Adipose tissue (tissue), 3 donors: ENCODE measurements around the gene ATP4A. TPM values are rescaled to one million over a fixed set of nuclear protein-coding genes. Genes with fewer than 3 reads are reported as not detected.

ENCODE experiments used
- H3K27ac ChIP-seq: one replicate; pipeline ENCODE4 v1.5.1; 2013; ENCODE audit warnings: low read depth, low read length
- WGBS, 3 donors: extraction: QIAGEN DNeasy Blood & Tissue Kit; methylation state at CpG; one replicate each; pipeline ENCODE4 v1.1.7; 2013; 5-methylcytosine and 5-hydroxymethylcytosine counted together
- polyA plus RNA-seq, 3 donors: library from polyadenylated mRNA; stranded (reverse); fragments of 200-250 nt; gene quantifications; one replicate each; pipeline ENCODE4 v1.2.3, GENCODE V29; 2013
- donor health status: healthy with polysubstance abuse.
- donor health status: Bipolar disorder and iron deficiency.
- donor health status: healthy.

The ATP4A gene
- polyA plus RNA-seq, 3 donors: 1.2 to 74.4 (median 2.9) TPM

DNA sequence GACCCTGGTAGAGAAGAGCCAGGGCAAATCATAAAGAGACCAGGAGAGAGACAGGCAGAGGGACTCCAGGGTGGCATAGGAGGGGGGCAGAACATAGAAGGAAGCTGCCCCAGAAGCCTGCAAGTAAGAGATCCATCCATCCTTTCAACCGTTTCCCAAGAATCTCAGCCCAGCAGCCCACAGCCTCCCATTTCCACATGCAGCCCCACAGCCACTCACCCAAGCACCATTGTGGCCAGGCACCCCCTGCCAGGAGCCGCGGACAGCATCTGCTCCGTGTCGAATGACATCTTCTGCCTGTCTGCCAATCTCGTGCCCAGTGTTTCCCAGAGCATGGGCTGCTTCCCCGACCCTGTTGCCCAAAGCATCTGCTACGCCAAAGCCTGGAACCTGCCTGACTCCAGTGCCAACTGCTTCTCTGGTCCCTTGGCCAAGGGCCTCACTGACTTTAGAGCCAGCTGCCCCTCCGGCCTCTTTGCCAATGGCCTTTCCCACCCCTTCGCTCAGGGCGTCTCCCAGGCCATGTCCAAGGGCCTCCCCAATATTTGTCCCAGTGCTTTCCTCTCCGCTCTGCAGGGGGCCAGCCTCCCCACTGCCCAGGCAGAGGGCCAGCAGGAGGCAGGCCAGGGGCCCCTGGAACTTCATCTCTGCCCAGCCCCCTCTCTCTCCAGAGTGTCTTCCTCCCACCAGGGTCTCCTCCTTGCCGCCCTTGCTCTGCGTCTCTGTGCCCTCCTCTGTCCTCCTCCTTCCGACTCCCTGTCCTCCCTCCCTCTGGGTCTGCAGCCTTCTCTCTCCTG lies 50.4 kb downstream of the ATP4A start:
- H3K27ac ChIP-seq: no peak overlapping the region
- WGBS, 3 donors: 76 to 90% (median 83%) methylated on average over 15 of the region's 15 CpGs

DNA sequence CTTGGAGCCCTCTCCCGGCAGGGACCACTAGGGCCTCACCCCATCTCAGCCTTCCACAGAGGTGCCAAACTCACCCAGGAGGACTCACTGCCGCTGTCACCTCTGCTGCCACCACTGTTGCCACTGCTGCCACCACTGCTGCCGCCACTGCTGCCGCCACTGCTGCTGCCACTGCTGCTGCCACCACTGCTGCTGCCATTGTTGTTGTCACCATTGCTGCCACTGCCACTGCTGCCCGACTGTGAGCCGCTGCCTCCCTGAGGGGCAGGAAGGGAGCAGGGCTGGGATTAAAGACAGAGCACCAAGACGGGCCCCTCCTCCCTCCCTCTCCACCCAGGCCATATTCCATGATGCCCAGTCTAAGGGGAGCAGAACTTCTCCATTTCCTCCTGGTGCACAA lies 52.1 kb downstream of the ATP4A start:
- 69 to 90% (median 72%) methylated on average over 7 of the region's 7 CpGs for WGBS, 3 donors
- no peak overlapping the region for H3K27ac ChIP-seq

DNA sequence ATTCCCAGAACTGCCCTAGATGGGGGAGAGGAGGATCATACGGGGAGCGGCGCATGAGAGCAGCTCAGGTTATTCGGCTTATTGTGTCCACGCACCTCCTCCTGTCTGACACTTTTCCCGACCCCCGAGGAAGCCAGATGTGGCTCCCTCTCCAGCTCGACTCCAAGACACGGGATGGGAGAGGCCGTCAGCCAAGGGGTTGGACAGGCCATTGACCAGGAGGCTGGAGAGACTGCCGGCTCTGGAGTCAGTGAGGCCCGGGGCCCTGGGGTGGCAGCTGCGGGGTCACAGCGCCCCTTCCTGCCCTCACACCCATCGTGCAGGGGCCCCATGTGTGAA lies 52.9 kb downstream of the ATP4A start:
- no peak overlapping the region for H3K27ac ChIP-seq
- WGBS, 3 donors: 6 to 10% (median 10%) methylated on average over 15 of the region's 15 CpGs

DNA sequence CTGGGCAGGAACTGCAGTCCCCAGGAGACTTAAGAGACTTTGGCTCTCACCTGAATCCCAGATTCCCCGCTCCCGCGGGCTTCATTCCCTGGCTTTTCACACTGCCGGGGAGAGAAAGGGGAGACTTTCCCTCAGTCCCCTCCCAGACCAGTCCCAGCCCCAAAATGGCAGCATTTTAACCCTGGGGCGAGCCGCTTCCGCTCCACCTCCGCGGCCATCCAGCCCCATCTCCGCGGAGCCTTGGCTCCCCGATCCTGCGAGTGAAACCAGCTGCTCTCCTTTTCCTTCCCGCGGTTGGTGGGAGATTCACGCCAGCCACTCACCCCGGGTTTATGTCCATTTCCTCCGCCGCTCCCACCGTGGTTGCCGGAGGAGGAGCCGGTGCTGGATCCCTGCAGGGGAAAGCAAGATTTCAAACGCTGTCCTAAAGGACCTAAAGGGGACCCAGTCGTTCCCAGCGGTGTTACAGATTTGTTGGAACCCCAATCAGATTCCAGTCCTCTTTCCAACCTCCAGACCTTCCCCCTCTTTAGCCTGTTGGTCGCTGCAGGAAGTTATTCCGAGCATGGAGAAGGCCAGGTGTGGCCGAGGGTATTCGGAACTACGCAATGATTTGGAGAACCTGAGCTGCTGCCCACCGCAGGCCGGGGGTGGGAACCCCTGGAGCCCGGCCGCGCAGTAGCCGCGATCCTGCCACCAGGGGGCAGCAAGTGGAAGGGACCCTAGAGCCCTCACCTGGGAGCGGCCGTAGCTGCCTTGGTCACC lies 53.4 kb downstream of the ATP4A start:
- WGBS, 3 donors: 0 to 1% (median 0%) methylated on average over 35 to 39 of the region's 39 CpGs
- H3K27ac ChIP-seq: no peak overlapping the region

DNA sequence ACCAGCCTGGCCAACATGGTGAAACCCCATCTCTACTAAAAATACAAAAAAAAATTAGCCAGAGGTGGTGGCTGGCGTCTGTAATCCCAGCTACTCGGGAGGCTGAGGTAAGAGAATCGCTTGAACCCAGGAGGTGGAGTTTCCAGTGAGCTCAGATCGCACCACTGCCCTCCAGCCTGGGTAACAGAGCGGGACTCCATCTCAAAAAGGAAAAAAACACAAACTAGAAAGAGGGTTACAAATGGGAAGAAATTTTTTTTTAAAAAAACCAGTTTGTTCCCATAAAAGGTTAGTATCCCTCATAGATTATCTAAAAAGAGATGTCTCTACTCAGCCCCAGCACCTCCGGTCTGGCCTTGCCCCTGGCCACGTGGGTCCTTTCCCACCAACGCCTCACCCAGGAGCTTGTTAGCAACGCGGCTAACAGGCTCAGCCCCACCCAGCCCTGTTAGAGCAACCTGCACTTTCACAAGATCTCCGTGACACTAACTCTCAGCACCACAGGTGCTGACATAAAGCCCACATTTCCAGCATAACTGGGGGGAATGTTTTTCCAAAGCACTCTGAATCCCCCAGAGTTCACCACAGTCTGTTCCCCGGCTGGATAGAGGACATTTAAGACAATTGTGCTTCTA lies 54.3 kb downstream of the ATP4A start:
- 15 to 30% (median 27%) methylated on average over 12 of the region's 12 CpGs for WGBS, 3 donors
- H3K27ac ChIP-seq: no peak overlapping the region

DNA sequence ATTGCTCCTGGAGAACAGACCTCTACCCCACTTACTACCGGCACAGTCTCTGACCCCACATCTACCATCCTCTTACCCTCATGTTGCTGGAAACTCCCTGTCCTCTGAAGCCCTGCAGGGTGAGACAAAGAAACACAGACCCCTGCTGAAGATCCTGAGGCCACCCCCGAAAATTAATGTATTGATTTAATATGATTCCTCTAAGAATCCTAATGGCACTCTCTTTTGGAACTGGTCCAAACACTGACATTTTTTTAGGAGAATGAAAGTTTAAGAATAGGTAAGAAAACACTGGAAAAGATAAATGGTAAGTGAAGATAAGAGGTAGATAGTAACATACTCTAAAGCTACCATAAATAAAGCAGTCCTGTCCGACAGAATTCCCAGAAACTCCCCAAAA lies 55.3 kb downstream of the ATP4A start:
- 88 to 90% (median 88%) methylated on average over 3 of the region's 3 CpGs for WGBS, 3 donors
- H3K27ac ChIP-seq: no peak overlapping the region

DNA sequence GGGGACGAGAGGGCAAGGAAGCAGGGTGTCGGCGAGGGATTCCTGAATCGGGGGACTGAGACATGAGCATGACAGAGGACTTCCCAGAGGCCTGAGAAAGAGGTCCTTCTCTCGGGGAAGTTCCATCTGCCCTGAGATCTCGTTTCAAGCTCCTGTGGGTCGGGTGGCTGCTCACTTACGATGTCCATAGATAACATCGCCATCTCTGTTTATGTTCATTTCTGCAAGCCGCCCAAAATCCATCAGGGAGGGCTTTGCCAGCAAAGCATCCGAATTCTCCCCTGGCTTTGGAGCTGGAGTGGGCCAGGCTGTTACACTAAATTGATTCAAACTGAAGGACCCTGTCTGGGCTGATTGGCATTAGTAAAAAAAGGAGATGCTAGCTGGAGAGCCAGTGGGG lies 55.9 kb downstream of the ATP4A start:
- H3K27ac ChIP-seq: no peak overlapping the region
- WGBS, 3 donors: 80 to 83% (median 83%) methylated on average over 11 of the region's 11 CpGs

DNA sequence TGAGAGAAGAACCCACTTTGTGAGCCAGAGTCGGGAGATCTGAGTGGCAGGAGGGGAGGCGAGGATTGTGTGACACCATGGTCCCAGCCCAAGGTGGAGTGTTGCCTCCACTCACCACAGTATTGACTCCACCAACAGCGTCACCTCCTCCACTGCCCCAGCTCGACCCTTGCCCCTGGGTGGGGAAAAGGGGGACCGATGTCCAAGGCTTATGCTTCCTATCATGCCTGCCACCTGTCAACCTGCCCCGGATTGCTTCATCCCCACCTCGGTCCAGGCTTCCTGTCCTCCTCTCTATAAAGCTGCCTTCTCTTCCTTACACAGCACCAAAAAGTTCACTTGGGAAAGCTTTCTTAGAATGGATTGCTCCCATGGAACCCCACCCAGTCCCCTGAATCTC lies 57.4 kb downstream of the ATP4A start:
- H3K27ac ChIP-seq: no peak overlapping the region
- WGBS, 3 donors: 73 to 88% (median 84%) methylated on average over 6 to 7 of the region's 7 CpGs

DNA sequence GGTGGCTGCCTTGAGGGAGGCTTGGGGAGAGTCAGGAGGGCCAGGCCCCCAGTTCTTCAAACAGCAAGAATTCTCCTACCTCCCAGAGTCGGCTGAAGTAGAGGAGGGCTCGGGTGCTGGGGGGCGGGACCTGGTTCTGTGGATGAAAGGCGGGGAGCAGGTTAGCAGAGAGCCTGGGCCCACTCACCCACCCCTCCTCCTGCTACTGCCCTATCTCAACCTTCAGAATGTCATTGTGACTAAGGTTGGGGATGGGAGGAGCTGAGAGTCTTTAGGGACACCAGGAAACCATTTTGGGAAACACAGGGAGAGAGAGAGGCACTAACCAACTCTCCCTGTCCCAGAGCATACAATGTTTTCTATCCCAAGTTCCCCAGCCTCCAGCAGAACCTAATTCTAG lies 60.7 kb downstream of the ATP4A start:
- H3K27ac ChIP-seq: no peak overlapping the region
- 86 to 91% (median 89%) methylated on average over 4 of the region's 4 CpGs for WGBS, 3 donors

DNA sequence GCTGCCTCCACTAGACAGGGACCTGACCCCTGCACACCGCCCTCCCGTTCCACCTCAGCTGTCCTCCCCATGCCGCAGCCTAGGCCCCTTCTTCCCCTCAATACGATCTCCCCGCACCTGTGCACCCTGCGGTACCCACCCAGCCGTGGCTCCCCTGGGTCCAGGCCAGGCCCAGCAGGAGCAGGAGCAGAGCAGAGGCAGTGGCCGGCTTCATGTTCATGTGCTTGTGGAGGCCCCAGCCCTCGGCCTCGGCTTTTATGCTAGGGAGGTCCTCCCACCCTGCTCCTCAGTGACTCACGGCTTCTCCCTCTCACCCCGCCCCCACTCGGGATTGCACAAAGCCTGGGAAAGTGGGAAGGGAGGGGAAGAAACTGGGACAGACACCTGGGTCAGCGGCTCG lies 61.8 kb downstream of the ATP4A start:
- H3K27ac ChIP-seq: no peak overlapping the region
- 77 to 88% (median 78%) methylated on average over 11 to 15 of the region's 15 CpGs for WGBS, 3 donors

DNA sequence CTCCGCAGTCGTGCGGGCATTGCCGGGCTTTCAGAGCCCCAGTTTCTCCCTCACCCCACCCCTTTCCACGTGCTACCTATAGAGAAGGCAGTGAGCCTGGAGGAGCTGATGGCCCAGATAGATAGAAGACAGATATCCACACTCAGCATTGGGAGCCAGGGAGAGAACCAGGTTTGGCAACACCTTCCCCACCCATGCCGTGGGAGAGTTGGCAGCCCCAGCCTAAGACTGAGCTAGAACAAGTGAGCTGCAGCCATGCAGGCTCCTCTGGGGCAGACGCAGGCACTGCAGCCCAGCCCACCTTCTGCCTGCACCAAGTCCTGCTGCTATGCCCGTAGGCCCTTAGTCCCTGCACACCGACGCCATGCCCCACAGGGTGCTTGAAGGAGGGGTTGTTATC lies 62.8 kb downstream of the ATP4A start:
- 89 to 92% (median 91%) methylated on average over 10 of the region's 10 CpGs for WGBS, 3 donors
- no peak overlapping the region for H3K27ac ChIP-seq

Other genes with a start within 250 kb of the ATP4A start
- 1 to 10 TPM in 1 of 3 donors, under 1 TPM in 2; 0.67 to 2.1 (median 0.88) TPM for gene CD22, start 234.5 kb downstream of the ATP4A start, polyA plus RNA-seq
- gene FFAR1, start 215.8 kb downstream of the ATP4A start, polyA plus RNA-seq: 1 to 10 TPM in 1 of 3 donors, not detected in 2; 2.2 TPM
- gene FFAR3, start 205.2 kb downstream of the ATP4A start, polyA plus RNA-seq: 1 to 10 TPM in 2 of 3 donors, under 1 TPM in 1; 0.46 to 1.8 (median 1.8) TPM
- under 1 TPM in 2 of 3 donors, not detected in 1; 0.06 to 0.90 TPM for gene GPR42, start 192.6 kb downstream of the ATP4A start, polyA plus RNA-seq
- 1 to 10 TPM in 2 of 3 donors, under 1 TPM in 1; 0.24 to 4.6 (median 4.0) TPM for gene FFAR2, start 115.4 kb downstream of the ATP4A start, polyA plus RNA-seq
- under 1 TPM in 2 of 3 donors, not detected in 1; 0.21 to 0.42 TPM for gene KRTDAP, start 73.2 kb downstream of the ATP4A start, polyA plus RNA-seq
- gene DMKN, start 50.0 kb downstream of the ATP4A start, polyA plus RNA-seq: 10 to 100 TPM in 2 of 3 donors, 1 to 10 TPM in 1; 6.8 to 74.3 (median 15.3) TPM
- gene SBSN, start 35.3 kb downstream of the ATP4A start, polyA plus RNA-seq: 1 to 10 TPM in 1 of 3 donors, under 1 TPM in 1, not detected in 1; 0.15 to 1.5 TPM
- not detected for gene GAPDHS, start 30.2 kb downstream of the ATP4A start, polyA plus RNA-seq
- gene TMEM147, start 18.0 kb downstream of the ATP4A start, polyA plus RNA-seq: 100 to 1,000 TPM in 2 of 3 donors, 10 to 100 TPM in 1; 86.7 to 140 (median 107) TPM
- gene PMIS2, start 22.5 kb upstream of the ATP4A start, polyA plus RNA-seq: not detected
- 1 to 10 TPM; 4.6 to 6.3 (median 6.0) TPM for gene HAUS5, start 49.1 kb upstream of the ATP4A start, polyA plus RNA-seq
- 10 to 100 TPM; 28.5 to 56.7 (median 48.9) TPM for gene RBM42, start 65.4 kb upstream of the ATP4A start, polyA plus RNA-seq
- gene ETV2, start 78.1 kb upstream of the ATP4A start, polyA plus RNA-seq: 1 to 10 TPM in 2 of 3 donors, under 1 TPM in 1; 0.79 to 3.8 (median 1.7) TPM
- gene COX6B1, start 84.7 kb upstream of the ATP4A start, polyA plus RNA-seq: 100 to 1,000 TPM; 454 to 932 (median 759) TPM
- under 1 TPM in 2 of 3 donors, not detected in 1; 0.05 to 0.07 TPM for gene UPK1A, start 102.9 kb upstream of the ATP4A start, polyA plus RNA-seq
- gene ZBTB32, start 140.9 kb upstream of the ATP4A start, polyA plus RNA-seq: under 1 TPM in 2 of 3 donors, not detected in 1; 0.07 to 0.12 TPM
- 10 to 100 TPM; 21.1 to 34.3 (median 29.4) TPM for gene KMT2B, start 154.3 kb upstream of the ATP4A start, polyA plus RNA-seq
- gene IGFLR1, start 178.8 kb upstream of the ATP4A start, polyA plus RNA-seq: 10 to 100 TPM; 17.4 to 30.4 (median 19.8) TPM
- gene U2AF1L4, start 181.8 kb upstream of the ATP4A start, polyA plus RNA-seq: 10 to 100 TPM; 13.2 to 30.3 (median 28.8) TPM
- 10 to 100 TPM; 37.2 to 57.2 (median 49.9) TPM for gene PSENEN, start 182.0 kb upstream of the ATP4A start, polyA plus RNA-seq
- gene LIN37, start 184.9 kb upstream of the ATP4A start, polyA plus RNA-seq: 10 to 100 TPM in 2 of 3 donors, 1 to 10 TPM in 1; 8.9 to 20.9 (median 15.3) TPM
- gene HSPB6, start 193.4 kb upstream of the ATP4A start, polyA plus RNA-seq: 100 to 1,000 TPM in 2 of 3 donors, 10 to 100 TPM in 1; 63.3 to 608 (median 552) TPM
- 10 to 100 TPM in 1 of 3 donors, 1 to 10 TPM in 2; 5.4 to 10.6 (median 6.9) TPM for gene PROSER3, start 194.5 kb upstream of the ATP4A start, polyA plus RNA-seq
- 1 to 10 TPM; 6.0 to 9.4 (median 6.3) TPM for gene ARHGAP33, start 211.9 kb upstream of the ATP4A start, polyA plus RNA-seq
- gene PRODH2, start 249.2 kb upstream of the ATP4A start, polyA plus RNA-seq: 1 to 10 TPM in 1 of 3 donors, not detected in 2; 2.2 TPM